Measurements from ENCODE around the gene ZCCHC2. TPM values are rescaled to one million over a fixed set of nuclear protein-coding genes. Genes with fewer than 3 reads are reported as not detected.

The ZCCHC2 gene
- total and polyA plus RNA-seq, 9 of the 15 experiments (the other 6 are each of a cell fraction or from before 2014, with no cell fraction given): 1.0 to 9.2 (median 6.0) TPM

DNA sequence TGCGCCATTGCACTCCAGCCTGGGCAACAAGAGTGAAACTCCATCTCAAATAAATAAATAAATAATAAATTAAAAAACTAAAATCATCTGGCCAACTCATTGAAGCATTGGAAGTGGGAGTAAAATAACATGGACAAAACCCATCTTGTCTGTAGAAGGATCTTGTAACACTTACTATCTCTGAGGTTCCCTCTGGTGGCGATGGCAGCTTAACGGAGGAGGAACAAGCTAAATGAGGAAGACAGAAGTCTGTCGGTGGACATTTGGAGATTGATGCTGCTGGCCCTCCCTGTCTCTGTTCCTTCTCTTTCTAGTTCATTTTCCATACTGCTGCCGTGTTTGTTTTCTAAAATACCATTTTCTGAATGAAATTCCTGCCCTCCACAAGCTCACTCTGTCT is 43.4 kb downstream of the ZCCHC2 start:
- Histone ChIP-seq H2AFZ (ENCODE audit: low read depth, low read length) (no peak overlapping the region), H3K4me3 (no peak overlapping the region), H3K36me3 (ENCODE audit: control insufficient read depth, insufficient read depth, low read length) (peaks cover 39% of the 10 kb centered on the region), H3K9ac (ENCODE audit: insufficient read depth in 1 of 2, low read depth in 2 of 2, low read length in 2 of 2) (no peak overlapping the region), H3K9me3 (replicated peaks; ENCODE audit: control insufficient read depth, insufficient read depth, low read depth, low read length) (no peaks in the 10 kb centered on the region), H3K4me2 (ENCODE audit: insufficient read depth, low read length) (no peak overlapping the region), H3K79me2 (ENCODE audit: control insufficient read depth, insufficient read depth, low read length) (no peaks in the 10 kb centered on the region), H3K27ac (ENCODE audit: extremely low read depth, low read depth, low read length) (no peak overlapping the region), H3K4me1 (replicated peaks in 1 of 2; ENCODE audit: control insufficient read depth in 2 of 2, insufficient read depth in 2 of 2, low read length in 2 of 2) (no peaks in the 10 kb centered on the region), H3K27me3 (ENCODE audit: control insufficient read depth in 2 of 2, insufficient read depth in 2 of 2, low read length in 2 of 2) (no peaks in the 10 kb centered on the region), H4K20me1 (replicated peaks; ENCODE audit: control insufficient read depth, insufficient read depth, low read length) (no peaks in the 10 kb centered on the region), H3K9me1 (ENCODE audit: control insufficient read depth, insufficient read depth, low read length) (no peaks in the 10 kb centered on the region)
- intact Hi-C loops (cut with micrococcal nuclease) (no loop called here), in situ Hi-C loops (cut with MboI) (no loop called here)
- FAIRE-seq (no peak), ATAC-seq (peak; percentile 45; the same call in 1 of the 3 replicates), DNase-seq (ENCODE audit: extremely low read depth in 1 of 4, low spot score in 3 of 4) (peak in 2 of 4 experiments; percentile 11 to 26)
- BruUV-seq (replicated peaks): no TSS peak
- CTCF ChIA-PET (ENCODE audit: low intra/inter-chr PET ratio): interaction anchor here (0.6 kb wide), 3 partner anchors 17 to 140 kb away, joined by 3 read pairs; no protein-coding TSS in a partner anchor
- WGBS (ENCODE audit: insufficient coverage, low coverage, missing lambda C conversion rate): 70% methylated on average over 5 of the region's 5 CpGs
- POLR2A ChIA-PET: interaction anchor here (0.6 kb wide), 1 partner anchor 39 kb away, joined by 3 read pairs; no protein-coding TSS in a partner anchor
- TF ChIP-seq SIN3A (IDR thresholded peaks at IDR 0.05; ENCODE audit: borderline replicate concordance in 2 of 2, control insufficient read depth in 1 of 2, low read depth in 2 of 2, low read length in 2 of 2): no peak
- TF ChIP-seq GATAD2A (IDR thresholded peaks at IDR 0.05): no peak
- no peak for TF ChIP-seq FUS (optimal IDR thresholded peaks at IDR 0.05; ENCODE audit: low read depth, low read length)
- TF ChIP-seq, protein P1, sequence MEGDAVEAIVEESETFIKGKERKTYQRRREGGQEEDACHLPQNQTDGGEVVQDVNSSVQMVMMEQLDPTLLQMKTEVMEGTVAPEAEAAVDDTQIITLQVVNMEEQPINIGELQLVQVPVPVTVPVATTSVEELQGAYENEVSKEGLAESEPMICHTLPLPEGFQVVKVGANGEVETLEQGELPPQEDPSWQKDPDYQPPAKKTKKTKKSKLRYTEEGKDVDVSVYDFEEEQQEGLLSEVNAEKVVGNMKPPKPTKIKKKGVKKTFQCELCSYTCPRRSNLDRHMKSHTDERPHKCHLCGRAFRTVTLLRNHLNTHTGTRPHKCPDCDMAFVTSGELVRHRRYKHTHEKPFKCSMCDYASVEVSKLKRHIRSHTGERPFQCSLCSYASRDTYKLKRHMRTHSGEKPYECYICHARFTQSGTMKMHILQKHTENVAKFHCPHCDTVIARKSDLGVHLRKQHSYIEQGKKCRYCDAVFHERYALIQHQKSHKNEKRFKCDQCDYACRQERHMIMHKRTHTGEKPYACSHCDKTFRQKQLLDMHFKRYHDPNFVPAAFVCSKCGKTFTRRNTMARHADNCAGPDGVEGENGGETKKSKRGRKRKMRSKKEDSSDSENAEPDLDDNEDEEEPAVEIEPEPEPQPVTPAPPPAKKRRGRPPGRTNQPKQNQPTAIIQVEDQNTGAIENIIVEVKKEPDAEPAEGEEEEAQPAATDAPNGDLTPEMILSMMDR (IDR thresholded peaks at IDR 0.05 in 2 of 3, conservative IDR thresholded peaks at IDR 0.05 in 1 of 3; ENCODE audit: insufficient read depth in 2 of 3, low read depth in 1 of 3, low read length in 3 of 3): peak; percentile 23 to 49 (median 31); a peak in 3 of 6 replicates
- TF ChIP-seq, protein P2, sequence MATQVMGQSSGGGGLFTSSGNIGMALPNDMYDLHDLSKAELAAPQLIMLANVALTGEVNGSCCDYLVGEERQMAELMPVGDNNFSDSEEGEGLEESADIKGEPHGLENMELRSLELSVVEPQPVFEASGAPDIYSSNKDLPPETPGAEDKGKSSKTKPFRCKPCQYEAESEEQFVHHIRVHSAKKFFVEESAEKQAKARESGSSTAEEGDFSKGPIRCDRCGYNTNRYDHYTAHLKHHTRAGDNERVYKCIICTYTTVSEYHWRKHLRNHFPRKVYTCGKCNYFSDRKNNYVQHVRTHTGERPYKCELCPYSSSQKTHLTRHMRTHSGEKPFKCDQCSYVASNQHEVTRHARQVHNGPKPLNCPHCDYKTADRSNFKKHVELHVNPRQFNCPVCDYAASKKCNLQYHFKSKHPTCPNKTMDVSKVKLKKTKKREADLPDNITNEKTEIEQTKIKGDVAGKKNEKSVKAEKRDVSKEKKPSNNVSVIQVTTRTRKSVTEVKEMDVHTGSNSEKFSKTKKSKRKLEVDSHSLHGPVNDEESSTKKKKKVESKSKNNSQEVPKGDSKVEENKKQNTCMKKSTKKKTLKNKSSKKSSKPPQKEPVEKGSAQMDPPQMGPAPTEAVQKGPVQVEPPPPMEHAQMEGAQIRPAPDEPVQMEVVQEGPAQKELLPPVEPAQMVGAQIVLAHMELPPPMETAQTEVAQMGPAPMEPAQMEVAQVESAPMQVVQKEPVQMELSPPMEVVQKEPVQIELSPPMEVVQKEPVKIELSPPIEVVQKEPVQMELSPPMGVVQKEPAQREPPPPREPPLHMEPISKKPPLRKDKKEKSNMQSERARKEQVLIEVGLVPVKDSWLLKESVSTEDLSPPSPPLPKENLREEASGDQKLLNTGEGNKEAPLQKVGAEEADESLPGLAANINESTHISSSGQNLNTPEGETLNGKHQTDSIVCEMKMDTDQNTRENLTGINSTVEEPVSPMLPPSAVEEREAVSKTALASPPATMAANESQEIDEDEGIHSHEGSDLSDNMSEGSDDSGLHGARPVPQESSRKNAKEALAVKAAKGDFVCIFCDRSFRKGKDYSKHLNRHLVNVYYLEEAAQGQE (IDR thresholded peaks at IDR 0.05; ENCODE audit: borderline replicate concordance): peak; percentile 26; the same call in 1 of the 2 replicates
- TF ChIP-seq, protein P2 (CRISPR knock-in tag; IDR thresholded peaks at IDR 0.05; ENCODE audit: low read depth): no peak
- TF ChIP-seq RAD21 (CRISPR knock-in tag; conservative IDR thresholded peaks at IDR 0.05 in 1 of 2, IDR thresholded peaks at IDR 0.05 in 1 of 2): peak; percentile 21 to 45; a peak in 2 of 4 replicates
- no peak for TF ChIP-seq SUPT5H (IDR thresholded peaks at IDR 0.05)

All from K562 (cell line).